SK-N-SH (cell line): ENCODE data around the gene SLC26A11. TPM values are rescaled to one million over a fixed set of nuclear protein-coding genes. Genes with fewer than 3 reads are reported as not detected.

Source experiments
- CTCF ChIA-PET: fragments of 300-600, 350-600 bp; formaldehyde crosslinking; extraction: SDS; loops from one replicate; lab custom pipeline; 2021; lab: Yijun Ruan, JAX
- POLR2A ChIA-PET: fragments of 350-600 bp; sonication (Branson Sonifier 250); formaldehyde crosslinking; extraction: SDS; loops from one replicate; lab custom pipeline; 2020; ENCODE audit warnings: antibody characterized with exemption, inconsistent platforms; lab: Yijun Ruan, JAX
- DNase-seq: peaks from one replicate; pipeline ENCODE4 v3.0.0; 2012
- H2AFZ ChIP-seq: fragments of 200-600 bp; sonication (generic); 2 replicates; pipeline ENCODE4 v1.8.1; 2016; ENCODE audit warnings: antibody characterized with exemption, mild to moderate bottlenecking, low read depth
- H3F3A ChIP-seq: fragments of 200-600 bp; sonication (generic); replicated peaks from 2 replicates; pipeline ENCODE3; 2016; ENCODE audit warnings: antibody characterized with exemption, mild to moderate bottlenecking; ENCODE audit not compliant: insufficient read depth
- H3K27ac ChIP-seq, 2 experiments: fragments of 200-500 bp in 1 of 2; fragments of 200-600 bp in 1 of 2; sonication (Bioruptor generic) in 1 of 2; sonication (generic), shearing (Covaris generic) in 1 of 2; 2 replicates each; pipeline versions ENCODE4 v1.5.1 to v1.6.1; 2014 to 2016; ENCODE audit warnings: low read depth in 2 of 2, inconsistent platforms in 1 of 2, low read length in 1 of 2, mild to moderate bottlenecking in 1 of 2, mixed read lengths in 1 of 2
- H3K27me3 ChIP-seq: fragments of 200-600 bp; sonication (generic), shearing (Covaris generic); 2 replicates; pipeline ENCODE4 v1.6.1; 2016; ENCODE audit warnings: mixed run types; ENCODE audit not compliant: insufficient read depth
- H3K36me3 ChIP-seq, 2 experiments: fragments of 200-500 bp in 1 of 2; fragments of 200-600 bp in 1 of 2; sonication (Bioruptor generic) in 1 of 2; sonication (generic) in 1 of 2; replicated peaks in 1 of 2; 2 replicates each; pipeline versions ENCODE3 to v1.5.1; 2014 to 2016; ENCODE audit warnings: low read length in 1 of 2, mild to moderate bottlenecking in 1 of 2; ENCODE audit not compliant: insufficient read depth in 2 of 2, control insufficient read depth in 1 of 2
- H3K4me1 ChIP-seq, 2 experiments: fragments of 200-500 bp in 1 of 2; fragments of 200-600 bp in 1 of 2; sonication (Bioruptor generic) in 1 of 2; sonication (generic), shearing (Covaris generic) in 1 of 2; 2 replicates each; pipeline versions ENCODE4 v1.5.1 to v1.6.1; 2014 to 2016; ENCODE audit warnings: low read depth in 1 of 2, low read length in 1 of 2, mixed run types in 1 of 2; ENCODE audit not compliant: insufficient read depth in 2 of 2, control insufficient read depth in 1 of 2
- H3K4me2 ChIP-seq: fragments of 200-600 bp; sonication (generic), shearing (Covaris generic); 2 replicates; pipeline ENCODE4 v1.6.1; 2017; ENCODE audit warnings: mixed run types
- H3K4me3 ChIP-seq, 2 experiments: fragments of 200-500 bp in 1 of 2; fragments of 200-600 bp in 1 of 2; sonication (Bioruptor generic) in 1 of 2; sonication (generic), shearing (Covaris generic) in 1 of 2; 2 replicates each; pipeline versions ENCODE4 v1.5.1 to v1.8.1; 2014 to 2016; ENCODE audit warnings: low read depth in 2 of 2, inconsistent platforms in 1 of 2, low read length in 1 of 2, mild to moderate bottlenecking in 1 of 2, mixed read lengths in 1 of 2, moderate library complexity in 1 of 2
- H3K79me2 ChIP-seq: fragments of 200-600 bp; sonication (generic); 2 replicates; pipeline ENCODE4 v1.8.1; 2017; ENCODE audit warnings: mild to moderate bottlenecking; ENCODE audit not compliant: insufficient read depth
- H3K9ac ChIP-seq: fragments of 200-600 bp; sonication (generic); 2 replicates; pipeline ENCODE4 v1.6.1; 2017; ENCODE audit warnings: mixed run types
- H3K9me2 ChIP-seq: fragments of 200-600 bp; sonication (generic); 2 replicates; pipeline ENCODE4 v1.6.1; 2017; ENCODE audit warnings: mixed run types
- H3K9me3 ChIP-seq: fragments of 200-600 bp; sonication (generic); 2 replicates; pipeline ENCODE4 v1.6.1; 2017; ENCODE audit warnings: mixed run types, mild to moderate bottlenecking, moderate library complexity
- H4K20me1 ChIP-seq: fragments of 200-600 bp; sonication (generic); 2 replicates; pipeline ENCODE4 v1.6.1; 2017; ENCODE audit warnings: mild to moderate bottlenecking, mixed run types; ENCODE audit not compliant: insufficient read depth
- CHD2 ChIP-seq: fragments of 150-350 bp; IDR thresholded peaks from 2 replicates; pipeline ENCODE4 v1.6.1; 2018; ENCODE audit warnings: low read length; ENCODE audit not compliant: partially characterized antibody
- FOSL2 ChIP-seq: IDR thresholded peaks from 2 replicates; pipeline ENCODE4 v1.4.0; 2012; ENCODE audit warnings: low read depth, mild to moderate bottlenecking, moderate library complexity, borderline replicate concordance
- GATA2 ChIP-seq: sonication (generic); formaldehyde crosslinking; IDR thresholded peaks from 2 replicates; pipeline ENCODE4 v1.5.0; 2020; ENCODE audit warnings: mild to moderate bottlenecking, missing genetic modification reagents
- JUND ChIP-seq: IDR thresholded peaks from 2 replicates; pipeline ENCODE4 v1.4.0; 2012
- MEF2A ChIP-seq: IDR thresholded peaks from 2 replicates; pipeline ENCODE4 v1.4.0; 2012; ENCODE audit warnings: low read depth, borderline replicate concordance
- NFIC ChIP-seq: IDR thresholded peaks from 2 replicates; pipeline ENCODE4 v1.4.0; 2012; ENCODE audit warnings: borderline replicate concordance
- PBX3 ChIP-seq: IDR thresholded peaks from 2 replicates; pipeline ENCODE4; 2012
- RAD21 ChIP-seq: IDR thresholded peaks from 2 replicates; pipeline ENCODE4 v1.6.1; 2012; ENCODE audit warnings: mild to moderate bottlenecking, low read length
- RCOR1 ChIP-seq: fragments of 150-350 bp; IDR thresholded peaks from 2 replicates; pipeline ENCODE4 v1.6.1; 2017; ENCODE audit warnings: antibody characterized with exemption, low read length
- RXRA ChIP-seq: IDR thresholded peaks from 2 replicates; pipeline ENCODE4 v1.4.0; 2012; ENCODE audit warnings: low read depth, mild to moderate bottlenecking, borderline replicate concordance
- SMC3 ChIP-seq: IDR thresholded peaks from 2 replicates; pipeline ENCODE4 v1.6.1; 2012; ENCODE audit warnings: low read depth, low read length, improper control_type of control experiment
- TAF1 ChIP-seq: IDR thresholded peaks from 2 replicates; pipeline ENCODE4 v1.6.1; 2012; ENCODE audit warnings: low read depth, mild to moderate bottlenecking, low read length, moderate library complexity, borderline replicate concordance
- TEAD4 ChIP-seq: IDR thresholded peaks from 2 replicates; pipeline ENCODE4 v1.4.0; 2012; ENCODE audit warnings: mild to moderate bottlenecking, borderline replicate concordance; ENCODE audit not compliant: insufficient read depth
- USF1 ChIP-seq: IDR thresholded peaks from 2 replicates; pipeline ENCODE4 v1.4.0; 2012; ENCODE audit warnings: low read depth, borderline replicate concordance
- YY1 ChIP-seq: IDR thresholded peaks from 2 replicates; pipeline ENCODE4 v1.4.0; 2012; ENCODE audit warnings: low read depth, mild to moderate bottlenecking
- WGBS: methylation state at CpG from one replicate; pipeline ENCODE4 v1.1.6; 2017; ENCODE audit warnings: low lambda C conversion rate; 5-methylcytosine and 5-hydroxymethylcytosine counted together
- polyA plus RNA-seq, 3 experiments: library from polyadenylated mRNA; depleted of rRNA; stranded (reverse); fragments of >200 nt; gene quantifications; 2 replicates each; pipeline ENCODE4 v1.2.3, GENCODE V29; 2012

SLC26A11 gene
- polyA plus RNA-seq, 1 of the 3 experiments (the other 2 are of a cell fraction), result 35.9 TPM

GRCh38 chr17:80209765-80210164 is 10.5 kb upstream of the SLC26A11 start:
- no peaks in the 10 kb centered on the region for H3K9me3 ChIP-seq
- no peak overlapping the region for H3K4me3 ChIP-seq
- POLR2A ChIA-PET, result no interaction called here
- H3K9ac ChIP-seq, result no peak overlapping the region
- H3K79me2 ChIP-seq, result no peaks in the 10 kb centered on the region
- H3K27me3 ChIP-seq, result no peaks in the 10 kb centered on the region
- peaks cover 12 to 59% of the 10 kb centered on the region in 2 experiments for H3K36me3 ChIP-seq
- no peak overlapping the region for H2AFZ ChIP-seq
- H3K4me2 ChIP-seq, result no peak overlapping the region
- no peaks in the 10 kb centered on the region for H3F3A ChIP-seq
- no peak for TF ChIP-seq CHD2
- no peak for TF ChIP-seq TAF1
- DNase-seq, result no peak
- no peak overlapping the region for H3K27ac ChIP-seq
- no peaks in the 10 kb centered on the region for H3K9me2 ChIP-seq
- no peaks in the 10 kb centered on the region for H4K20me1 ChIP-seq
- no peaks in the 10 kb centered on the region for H3K4me1 ChIP-seq
- WGBS, result 100% methylated on average over 8 of the region's 12 CpGs
- CTCF ChIA-PET, result interaction anchor here (1.3 kb wide), 1 partner anchor 108 kb away, joined by 3 read pairs; the partner anchor contains the start of gene GAA

GRCh38 chr17:80210348-80211108 is 9.7 kb upstream of the SLC26A11 start:
- ChIA-PET POLR2A (no interaction called here), CTCF (interaction anchor here (1.3 kb wide), 1 partner anchor 109 kb away, joined by 3 read pairs; the partner anchor contains the start of gene GAA)
- no peaks in the 10 kb centered on the region for H3K9me3 ChIP-seq
- H3K9me2 ChIP-seq, result no peaks in the 10 kb centered on the region
- H3K27me3 ChIP-seq, result no peaks in the 10 kb centered on the region
- peaks cover 18 to 64% of the 10 kb centered on the region in 2 experiments for H3K36me3 ChIP-seq
- no peak overlapping the region for H3K4me2 ChIP-seq
- no peak overlapping the region for H3K27ac ChIP-seq
- no peak overlapping the region for H3K4me3 ChIP-seq
- no peaks in the 10 kb centered on the region for H3F3A ChIP-seq
- H3K79me2 ChIP-seq, result no peaks in the 10 kb centered on the region
- H3K4me1 ChIP-seq, result no peaks in the 10 kb centered on the region
- no peaks in the 10 kb centered on the region for H4K20me1 ChIP-seq
- H2AFZ ChIP-seq, result no peak overlapping the region
- no peak for DNase-seq
- WGBS, result 97% methylated on average over 42 of the region's 47 CpGs
- no peak overlapping the region for H3K9ac ChIP-seq
- TF ChIP-seq YY1, result no peak
- no peak for TF ChIP-seq RCOR1
- no peak for TF ChIP-seq SMC3
- no peak for TF ChIP-seq USF1
- no peak for TF ChIP-seq TEAD4
- no peak for TF ChIP-seq NFIC
- no peak for TF ChIP-seq FOSL2
- TF ChIP-seq RAD21, result no peak
- no peak for TF ChIP-seq JUND
- TF ChIP-seq GATA2 (CRISPR knock-in tag), result no peak
- TF ChIP-seq PBX3, result no peak
- TF ChIP-seq MEF2A, result no peak
- no peak for TF ChIP-seq RXRA
